SK-N-SH treated with all-trans-retinoic acid at 6 μM for 48 hours (cell line): ENCODE data around the gene TFDP1.

Experiments used
- CSDC2 ChIP-seq: fragments of 250-450 bp; sonication (Bioruptor Pico); IDR thresholded peaks from 2 replicates; pipeline ENCODE4 v1.5.0; 2020; ENCODE audit warnings: mild to moderate bottlenecking, moderate library complexity
- PATZ1 ChIP-seq: fragments of 250-450 bp; sonication (Bioruptor Pico); IDR thresholded peaks from 2 replicates; pipeline ENCODE4 v1.8.0; 2020; ENCODE audit warnings: mild to moderate bottlenecking, moderate library complexity, borderline replicate concordance
- RARB ChIP-seq: fragments of 250-450 bp; sonication (Bioruptor Pico); IDR thresholded peaks from 2 replicates; pipeline ENCODE4 v1.8.0; 2021; ENCODE audit warnings: mild to moderate bottlenecking, moderate library complexity
- TCF4 ChIP-seq: fragments of 250-450 bp; sonication (Bioruptor Pico); IDR thresholded peaks from 2 replicates; pipeline ENCODE4 v1.8.0; 2021; ENCODE audit warnings: mild to moderate bottlenecking, moderate library complexity, borderline replicate concordance
- ZFP30 ChIP-seq: fragments of 450-650 bp; formaldehyde crosslinking; IDR thresholded peaks from 2 replicates; pipeline ENCODE4 v1.5.0; 2022; ENCODE audit warnings: mild to moderate bottlenecking, moderate library complexity
- ZNF565 ChIP-seq: fragments of 450-650 bp; formaldehyde crosslinking; conservative IDR thresholded peaks from 2 replicates; pipeline ENCODE4 v1.5.0; 2020; ENCODE audit warnings: low read depth, mild to moderate bottlenecking, moderate library complexity
- ZNF8 ChIP-seq: fragments of 450-650 bp; formaldehyde crosslinking; IDR thresholded peaks from 2 replicates; pipeline ENCODE4 v1.5.0; 2020; ENCODE audit warnings: mild to moderate bottlenecking, moderate library complexity
- TF ChIP-seq, protein P1 (sequence below): fragments of 250-450 bp; sonication (Bioruptor Pico); IDR thresholded peaks from 2 replicates; pipeline ENCODE4 v1.8.0; 2021; ENCODE audit warnings: low read depth, mild to moderate bottlenecking, moderate library complexity, borderline replicate concordance
- TF ChIP-seq, protein P2 (sequence below): fragments of 250-450 bp; sonication (Bioruptor Pico); IDR thresholded peaks from 2 replicates; pipeline ENCODE4 v1.5.0; 2020; ENCODE audit warnings: mild to moderate bottlenecking, moderate library complexity
- TF ChIP-seq, protein P3 (sequence below): fragments of 250-450 bp; sonication (Bioruptor Pico); IDR thresholded peaks from 2 replicates; pipeline ENCODE4 v1.5.1; 2020; ENCODE audit warnings: low read depth, mild to moderate bottlenecking, moderate library complexity

GRCh38 chr13:113576597-113576996, 8.0 kb upstream of the TFDP1 start:
- TF ChIP-seq CSDC2 (CRISPR knock-in tag) (no peak), PATZ1 (CRISPR knock-in tag) (no peak), ZFP30 (CRISPR knock-in tag) (no peak), RARB (no peak), TCF4 (CRISPR knock-in tag) (no peak), ZNF8 (no peak), ZNF565 (CRISPR knock-in tag) (no peak)
- TF ChIP-seq, protein P1, sequence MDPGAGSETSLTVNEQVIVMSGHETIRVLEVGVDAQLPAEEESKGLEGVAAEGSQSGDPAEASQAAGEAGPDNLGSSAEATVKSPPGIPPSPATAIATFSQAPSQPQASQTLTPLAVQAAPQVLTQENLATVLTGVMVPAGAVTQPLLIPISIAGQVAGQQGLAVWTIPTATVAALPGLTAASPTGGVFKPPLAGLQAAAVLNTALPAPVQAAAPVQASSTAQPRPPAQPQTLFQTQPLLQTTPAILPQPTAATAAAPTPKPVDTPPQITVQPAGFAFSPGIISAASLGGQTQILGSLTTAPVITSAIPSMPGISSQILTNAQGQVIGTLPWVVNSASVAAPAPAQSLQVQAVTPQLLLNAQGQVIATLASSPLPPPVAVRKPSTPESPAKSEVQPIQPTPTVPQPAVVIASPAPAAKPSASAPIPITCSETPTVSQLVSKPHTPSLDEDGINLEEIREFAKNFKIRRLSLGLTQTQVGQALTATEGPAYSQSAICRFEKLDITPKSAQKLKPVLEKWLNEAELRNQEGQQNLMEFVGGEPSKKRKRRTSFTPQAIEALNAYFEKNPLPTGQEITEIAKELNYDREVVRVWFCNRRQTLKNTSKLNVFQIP: no peak
- TF ChIP-seq, protein P2, sequence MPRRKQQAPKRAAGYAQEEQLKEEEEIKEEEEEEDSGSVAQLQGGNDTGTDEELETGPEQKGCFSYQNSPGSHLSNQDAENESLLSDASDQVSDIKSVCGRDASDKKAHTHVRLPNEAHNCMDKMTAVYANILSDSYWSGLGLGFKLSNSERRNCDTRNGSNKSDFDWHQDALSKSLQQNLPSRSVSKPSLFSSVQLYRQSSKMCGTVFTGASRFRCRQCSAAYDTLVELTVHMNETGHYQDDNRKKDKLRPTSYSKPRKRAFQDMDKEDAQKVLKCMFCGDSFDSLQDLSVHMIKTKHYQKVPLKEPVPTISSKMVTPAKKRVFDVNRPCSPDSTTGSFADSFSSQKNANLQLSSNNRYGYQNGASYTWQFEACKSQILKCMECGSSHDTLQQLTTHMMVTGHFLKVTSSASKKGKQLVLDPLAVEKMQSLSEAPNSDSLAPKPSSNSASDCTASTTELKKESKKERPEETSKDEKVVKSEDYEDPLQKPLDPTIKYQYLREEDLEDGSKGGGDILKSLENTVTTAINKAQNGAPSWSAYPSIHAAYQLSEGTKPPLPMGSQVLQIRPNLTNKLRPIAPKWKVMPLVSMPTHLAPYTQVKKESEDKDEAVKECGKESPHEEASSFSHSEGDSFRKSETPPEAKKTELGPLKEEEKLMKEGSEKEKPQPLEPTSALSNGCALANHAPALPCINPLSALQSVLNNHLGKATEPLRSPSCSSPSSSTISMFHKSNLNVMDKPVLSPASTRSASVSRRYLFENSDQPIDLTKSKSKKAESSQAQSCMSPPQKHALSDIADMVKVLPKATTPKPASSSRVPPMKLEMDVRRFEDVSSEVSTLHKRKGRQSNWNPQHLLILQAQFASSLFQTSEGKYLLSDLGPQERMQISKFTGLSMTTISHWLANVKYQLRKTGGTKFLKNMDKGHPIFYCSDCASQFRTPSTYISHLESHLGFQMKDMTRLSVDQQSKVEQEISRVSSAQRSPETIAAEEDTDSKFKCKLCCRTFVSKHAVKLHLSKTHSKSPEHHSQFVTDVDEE (CRISPR knock-in tag): no peak
- TF ChIP-seq, protein P3, sequence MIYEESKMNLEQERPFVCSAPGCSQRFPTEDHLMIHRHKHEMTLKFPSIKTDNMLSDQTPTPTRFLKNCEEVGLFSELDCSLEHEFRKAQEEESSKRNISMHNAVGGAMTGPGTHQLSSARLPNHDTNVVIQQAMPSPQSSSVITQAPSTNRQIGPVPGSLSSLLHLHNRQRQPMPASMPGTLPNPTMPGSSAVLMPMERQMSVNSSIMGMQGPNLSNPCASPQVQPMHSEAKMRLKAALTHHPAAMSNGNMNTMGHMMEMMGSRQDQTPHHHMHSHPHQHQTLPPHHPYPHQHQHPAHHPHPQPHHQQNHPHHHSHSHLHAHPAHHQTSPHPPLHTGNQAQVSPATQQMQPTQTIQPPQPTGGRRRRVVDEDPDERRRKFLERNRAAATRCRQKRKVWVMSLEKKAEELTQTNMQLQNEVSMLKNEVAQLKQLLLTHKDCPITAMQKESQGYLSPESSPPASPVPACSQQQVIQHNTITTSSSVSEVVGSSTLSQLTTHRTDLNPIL (CRISPR knock-in tag): no peak
